Calu3 (cell line): Measurements from ENCODE around the gene PROK1. TPM values are rescaled to one million over a fixed set of nuclear protein-coding genes. Genes with fewer than 3 reads are reported as not detected.
A peak's percentile ranks its signal among the peaks of the same experiment; 100 is the strongest.

Experiments
- BruUV-seq: library from RNA; stranded (reverse); fragments of 400-500 nt; replicated peaks from 2 replicates; lab custom pipeline; 2021; lab: Mats Ljungman, UMichigan
- CTCF ChIA-PET: fragments of 300-600 bp; sonication (Branson Sonifier 250); formaldehyde crosslinking; loops from one replicate; lab custom pipeline; 2022; ENCODE audit warnings: antibody characterized with exemption; lab: Charles Lee
- DNase-seq: peaks from one replicate; pipeline ENCODE4 v3.0.0; 2022
- H3K27ac Mint-ChIP-seq: one replicate; pipeline ENCODE4 v1.8.0; 2022; ENCODE audit warnings: mixed read lengths; ENCODE audit not compliant: unreplicated experiment
- H3K27me3 Mint-ChIP-seq: one replicate; pipeline ENCODE4 v1.8.0; 2022; ENCODE audit warnings: mixed read lengths; ENCODE audit not compliant: unreplicated experiment
- H3K36me3 Mint-ChIP-seq: one replicate; pipeline ENCODE4 v1.8.0; 2022; ENCODE audit warnings: mild to moderate bottlenecking, moderate library complexity, mixed read lengths; ENCODE audit not compliant: insufficient read depth, unreplicated experiment
- H3K4me1 Mint-ChIP-seq: one replicate; pipeline ENCODE4 v1.8.0; 2022; ENCODE audit warnings: mild to moderate bottlenecking, low read depth, mixed read lengths; ENCODE audit not compliant: unreplicated experiment
- H3K4me3 Mint-ChIP-seq: one replicate; pipeline ENCODE4 v1.8.0; 2022; ENCODE audit warnings: mild to moderate bottlenecking, low read depth, moderate library complexity, mixed read lengths; ENCODE audit not compliant: unreplicated experiment
- H3K9me3 Mint-ChIP-seq: one replicate; pipeline ENCODE4 v1.8.0; 2022; ENCODE audit warnings: low read depth, mixed read lengths; ENCODE audit not compliant: unreplicated experiment
- intact Hi-C: fragments of 100-400 bp; cut with micrococcal nuclease; formaldehyde crosslinking; loops from one replicate; pipeline ENCODE4 v1.10.0; 2022; ENCODE audit not compliant: unreplicated experiment
- total RNA-seq: library from RNA; stranded (reverse); gene quantifications from 2 replicates; pipeline ENCODE4 v1.2.3, GENCODE V29; 2022
- TF ChIP-seq, protein P1 (sequence below): fragments of 200-600 bp; IDR thresholded peaks from one replicate; pipeline ENCODE4 v1.8.0; 2022; ENCODE audit warnings: antibody characterized with exemption; ENCODE audit not compliant: unreplicated experiment

Gene PROK1
- total RNA-seq, 1 experiment from 2014 or later: not detected

- Mint-ChIP-seq H3K36me3 (no peaks in the 10 kb centered on the region), H3K9me3 (no peaks in the 10 kb centered on the region), H3K27me3 (no peaks in the 10 kb centered on the region), H3K27ac (peak overlapping the region; percentile 66), H3K4me3 (peak overlapping the region; percentile 33), H3K4me1 (peaks cover 46% of the 10 kb centered on the region)
- DNase-seq: peak; percentile 64
- no TSS peak for BruUV-seq
- CTCF ChIA-PET: interaction anchor here (0.7 to 2.9 kb wide), 5 partner anchors 13 to 139 kb away, joined by 3 to 15 read pairs (median 6); partner anchors contain the start of gene RBM15
- intact Hi-C loops: no loop called here
- TF ChIP-seq, protein P1, sequence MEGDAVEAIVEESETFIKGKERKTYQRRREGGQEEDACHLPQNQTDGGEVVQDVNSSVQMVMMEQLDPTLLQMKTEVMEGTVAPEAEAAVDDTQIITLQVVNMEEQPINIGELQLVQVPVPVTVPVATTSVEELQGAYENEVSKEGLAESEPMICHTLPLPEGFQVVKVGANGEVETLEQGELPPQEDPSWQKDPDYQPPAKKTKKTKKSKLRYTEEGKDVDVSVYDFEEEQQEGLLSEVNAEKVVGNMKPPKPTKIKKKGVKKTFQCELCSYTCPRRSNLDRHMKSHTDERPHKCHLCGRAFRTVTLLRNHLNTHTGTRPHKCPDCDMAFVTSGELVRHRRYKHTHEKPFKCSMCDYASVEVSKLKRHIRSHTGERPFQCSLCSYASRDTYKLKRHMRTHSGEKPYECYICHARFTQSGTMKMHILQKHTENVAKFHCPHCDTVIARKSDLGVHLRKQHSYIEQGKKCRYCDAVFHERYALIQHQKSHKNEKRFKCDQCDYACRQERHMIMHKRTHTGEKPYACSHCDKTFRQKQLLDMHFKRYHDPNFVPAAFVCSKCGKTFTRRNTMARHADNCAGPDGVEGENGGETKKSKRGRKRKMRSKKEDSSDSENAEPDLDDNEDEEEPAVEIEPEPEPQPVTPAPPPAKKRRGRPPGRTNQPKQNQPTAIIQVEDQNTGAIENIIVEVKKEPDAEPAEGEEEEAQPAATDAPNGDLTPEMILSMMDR: no peak
These were observed 26.6 kb downstream of the PROK1 start for GRCh38 chr1:110477445-110477957.

GRCh38 chr1:110477967-110478640 is 27.2 kb downstream of the PROK1 start:
- no peaks in the 10 kb centered on the region for H3K36me3 Mint-ChIP-seq
- no peaks in the 10 kb centered on the region for H3K9me3 Mint-ChIP-seq
- CTCF ChIA-PET: interaction anchor here (0.7 to 2.9 kb wide), 4 partner anchors 14 to 139 kb away, joined by 4 to 15 read pairs (median 10); partner anchors contain the start of gene RBM15
- no peak for DNase-seq
- H3K4me3 Mint-ChIP-seq: peak overlapping the region; percentile 33
- TF ChIP-seq, protein P1: peak; percentile 49
- peaks cover 4% of the 10 kb centered on the region for H3K27me3 Mint-ChIP-seq
- peak overlapping the region; percentile 66 for H3K27ac Mint-ChIP-seq
- H3K4me1 Mint-ChIP-seq: peaks cover 46% of the 10 kb centered on the region
- intact Hi-C loops: no loop called here
- BruUV-seq: no TSS peak

- no peak overlapping the region for H3K27ac Mint-ChIP-seq
- no peaks in the 10 kb centered on the region for H3K36me3 Mint-ChIP-seq
- TF ChIP-seq, protein P1: no peak
- H3K9me3 Mint-ChIP-seq: no peaks in the 10 kb centered on the region
- no peak overlapping the region for H3K4me3 Mint-ChIP-seq
- no peak for DNase-seq
- no TSS peak for BruUV-seq
- H3K27me3 Mint-ChIP-seq: peaks cover 12% of the 10 kb centered on the region
- CTCF ChIA-PET: interaction anchor here (2.9 kb wide), 1 partner anchor 140 kb away, joined by 6 read pairs; the partner anchor contains the start of gene RBM15
- intact Hi-C loops: no loop called here
- H3K4me1 Mint-ChIP-seq: peaks cover 46% of the 10 kb centered on the region
These were observed 27.9 kb downstream of the PROK1 start for GRCh38 chr1:110478886-110479285.

GRCh38 chr1:110480356-110481096 is 29.6 kb downstream of the PROK1 start:
- Mint-ChIP-seq H3K4me3 (no peak overlapping the region), H3K27ac (no peak overlapping the region)
- CTCF ChIA-PET: no interaction called here

More at GRCh38 chr1:110480356-110481096, 29.6 kb downstream of the PROK1 start:
- no TSS peak for BruUV-seq
- DNase-seq: no peak
- TF ChIP-seq, protein P1: no peak
- no peaks in the 10 kb centered on the region for H3K36me3 Mint-ChIP-seq
- intact Hi-C loops: no loop called here
- H3K27me3 Mint-ChIP-seq: peaks cover 18% of the 10 kb centered on the region
- no peaks in the 10 kb centered on the region for H3K9me3 Mint-ChIP-seq
- peaks cover 38% of the 10 kb centered on the region for H3K4me1 Mint-ChIP-seq
